Heart left ventricle (tissue), 13 donors: Measurements from ENCODE around the gene GTPBP6.
"Not testable (repeated sequence)": the region's sequence is repeated elsewhere in the genome, so short reads cannot be mapped to it uniquely, and the experiment has no call there.

Source experiments
- CTCF ChIP-seq, 12 donors: fragments of 200-600 bp; sonication (generic) in 4 of 12; IDR thresholded peaks; one replicate each; pipeline versions ENCODE4 v1.5.0 to v1.8.0; 2018 to 2022; ENCODE audit warnings: antibody characterized with exemption in 12 of 12, mild to moderate bottlenecking in 5 of 12
- POLR2A ChIP-seq, 2 donors: fragments of 450-650 bp; IDR thresholded peaks; one replicate each; pipeline ENCODE4 v1.6.1; 2017; ENCODE audit warnings: antibody characterized with exemption in 2 of 2, mild to moderate bottlenecking in 2 of 2, moderate library complexity in 2 of 2
- donor health status: ischemic (EF 13 %, LVEDD 7.1; RV severe dilation, severe dysfunction).
- donor health status: DM: no; HTN: yes; CAD: no.
- donor health status: DM: no; HTN: no; CAD: no.
- donor health status: ischemic (EF 25% LVEDD 6.9; RV normal size, moderate dysfunction).
- donor health status: ischemic (EF 25% LVEDD 5.7; RV mildly dilated, moderate dysfunction).
- donor health status: ischemic (EF 35%, LVEDD 5.7; RV mildly dilated, moderate dysfunction).
- donor health status: nonischemic (EF 11% LVEDD 7.7; RV severe dilation, severe dysfunction).
- donor health status: DM: yes; HTN: yes; CAD: no.
- donor health status: PGD.
- donor health status: ischemic (EF 29% LVEDD 5.4; RV normal size, mild dysfunction).
- donor health status: nonischemic (EF 23%, LVEDD 6.1; RV moderate dilation, normal function).

DNA sequence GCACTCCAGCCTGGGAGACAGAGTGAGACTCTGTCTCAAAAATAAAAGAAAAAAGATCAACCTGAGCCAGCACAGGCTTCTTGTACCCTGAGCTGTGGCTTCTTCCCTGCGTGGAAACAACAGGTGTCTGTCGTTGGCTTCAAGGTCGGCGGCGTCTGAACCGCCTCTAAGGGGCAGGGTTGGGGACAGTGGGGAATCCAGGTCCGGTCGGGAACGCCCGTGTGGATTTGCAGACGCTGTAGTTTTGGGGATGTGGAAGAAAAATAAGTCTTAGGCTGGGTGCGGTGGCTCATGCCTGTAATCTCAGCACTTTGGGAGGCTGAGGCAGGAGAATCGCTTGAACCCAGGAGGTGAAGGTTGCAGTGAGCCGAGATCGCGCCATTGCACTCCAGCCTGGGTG is 54.6 kb downstream of the GTPBP6 start:
- not testable (repeated sequence) for TF ChIP-seq CTCF, POLR2A (IDR thresholded peaks at IDR 0.05)
